NCI-H1694 (cell line): ENCODE data around the gene GALNT1.

Source experiments
- DNase-seq: peaks from one replicate; lab custom pipeline; 2025; lab: John Stamatoyannopoulos, UW

The GALNT1 gene

DNA sequence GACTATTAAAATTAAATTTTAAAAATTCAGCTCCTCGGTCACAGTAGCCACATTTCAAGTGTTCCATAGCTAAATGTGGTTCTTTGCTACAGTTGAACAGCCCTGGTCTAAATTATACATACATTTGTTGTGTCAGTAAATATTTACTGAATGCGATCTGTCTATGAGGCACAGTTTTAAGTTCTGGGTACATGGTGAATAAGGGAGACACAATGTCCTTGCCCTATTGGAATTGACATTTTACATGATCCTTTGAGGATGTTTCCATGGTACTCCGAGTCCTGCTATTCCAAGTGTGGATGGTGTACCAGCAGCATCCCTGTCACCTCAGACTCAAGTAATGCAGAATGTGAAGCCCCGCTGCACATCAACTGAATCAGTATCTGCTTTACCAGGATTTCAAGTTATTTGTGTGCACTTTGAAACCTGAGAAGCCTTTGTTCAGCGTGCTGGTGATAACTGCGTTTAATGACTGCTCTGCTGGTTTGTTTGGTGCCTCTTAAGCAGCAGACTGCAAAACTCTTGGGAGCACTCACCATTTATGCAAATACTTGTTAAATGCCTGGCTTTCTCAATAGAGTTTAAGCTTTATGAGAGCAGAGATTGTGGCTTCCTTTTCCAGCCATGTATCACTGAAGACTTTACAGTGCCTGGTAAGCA, 1.5 kb downstream of the GALNT1 start:
- DNase-seq, result no peak

DNA sequence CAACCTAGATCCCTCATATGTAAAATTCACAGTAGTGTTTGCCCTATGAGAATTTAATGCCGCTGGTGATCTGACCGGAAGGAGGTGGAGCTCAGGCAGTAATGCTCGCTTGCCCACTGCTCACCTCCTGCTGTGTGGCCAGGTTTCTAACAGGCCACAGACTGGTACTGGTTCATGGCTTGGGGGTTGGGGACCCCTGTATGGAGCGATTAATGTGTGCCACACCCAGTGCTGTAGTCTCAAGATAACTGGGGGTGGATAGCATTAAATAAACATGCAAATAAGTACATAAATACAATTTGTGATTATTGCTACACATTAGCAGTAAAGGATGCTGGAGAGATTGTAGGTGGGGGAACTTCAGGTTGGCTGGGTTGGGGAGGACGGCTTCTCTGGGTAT, 3.2 kb downstream of the GALNT1 start:
- no peak for DNase-seq

DNA sequence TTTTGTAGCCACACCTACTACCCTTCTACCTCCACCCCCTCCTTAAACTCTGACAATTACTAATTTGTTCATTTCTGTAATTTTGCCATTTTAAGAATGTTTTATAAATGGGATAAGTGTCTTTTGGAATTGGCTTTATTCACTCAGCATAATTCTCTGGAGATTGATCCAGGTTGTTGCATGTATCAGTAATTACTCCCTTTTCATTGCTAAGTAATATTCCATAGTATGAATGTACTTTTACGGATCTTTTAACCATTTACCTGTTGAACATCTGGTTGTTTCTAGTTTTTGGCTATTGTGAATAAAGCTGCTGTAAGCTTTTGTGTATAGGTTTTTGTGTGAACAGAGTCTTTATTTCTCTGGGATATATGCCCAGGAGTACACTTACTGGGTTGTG, 4.1 kb downstream of the GALNT1 start:
- DNase-seq, result no peak

DNA sequence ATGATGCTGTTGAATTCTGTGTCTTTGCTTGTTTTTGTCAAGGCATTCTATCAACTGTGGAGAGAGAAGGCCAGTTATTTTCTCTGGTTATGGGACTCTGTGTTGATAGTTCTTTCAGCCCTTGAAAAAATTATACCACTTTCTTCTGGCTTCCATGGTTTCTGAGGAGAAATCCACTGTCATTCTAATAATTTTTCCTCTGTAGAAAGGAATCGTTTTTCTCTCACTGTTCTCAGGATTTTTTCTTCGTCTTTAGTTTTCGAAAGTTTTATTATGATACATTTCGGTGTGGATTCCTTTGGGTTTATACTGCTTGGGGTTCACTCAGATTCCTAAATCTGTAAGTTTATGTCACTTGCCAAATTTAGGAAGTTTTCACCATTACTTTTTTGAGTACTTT, 6.6 kb downstream of the GALNT1 start:
- no peak for DNase-seq

DNA sequence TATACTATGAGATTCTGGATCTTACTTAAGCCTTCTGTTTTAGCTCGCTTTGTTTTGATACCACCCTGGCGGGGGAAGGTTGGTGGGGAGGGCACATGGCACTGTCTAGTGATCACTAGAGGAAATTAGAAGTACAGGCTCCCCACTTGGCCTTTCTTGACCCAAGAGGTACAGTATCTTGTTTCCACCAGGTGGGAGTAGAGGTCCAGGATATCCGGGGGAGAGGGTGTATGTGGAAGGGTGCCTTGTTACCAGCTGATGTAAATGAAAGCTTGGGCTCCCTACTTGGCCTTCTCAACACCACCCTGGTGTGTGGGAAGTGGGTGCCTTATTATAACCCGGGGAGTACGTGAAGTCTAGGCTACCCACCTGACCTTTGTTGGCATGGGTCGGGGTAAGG, 7.5 kb downstream of the GALNT1 start:
- DNase-seq, result no peak

DNA sequence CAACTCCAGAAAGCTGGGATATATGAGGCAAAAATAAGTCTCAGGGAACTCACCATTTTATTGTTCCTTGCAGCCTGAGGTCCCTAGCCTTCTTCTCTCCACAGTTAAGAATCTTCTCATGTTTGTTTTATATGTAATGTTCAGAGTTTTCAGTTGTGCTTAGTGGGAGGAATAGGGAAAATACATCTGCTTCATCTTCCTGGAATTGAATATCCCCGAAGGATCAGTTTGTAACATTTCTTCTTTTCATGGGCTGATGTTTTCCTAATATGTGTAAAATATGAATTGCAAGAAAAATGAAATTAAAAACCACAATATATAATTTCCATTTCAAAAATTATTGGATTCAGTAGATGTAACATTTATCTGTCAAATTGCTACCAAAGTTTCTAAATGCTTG, 8.0 kb downstream of the GALNT1 start:
- DNase-seq, result no peak

DNA sequence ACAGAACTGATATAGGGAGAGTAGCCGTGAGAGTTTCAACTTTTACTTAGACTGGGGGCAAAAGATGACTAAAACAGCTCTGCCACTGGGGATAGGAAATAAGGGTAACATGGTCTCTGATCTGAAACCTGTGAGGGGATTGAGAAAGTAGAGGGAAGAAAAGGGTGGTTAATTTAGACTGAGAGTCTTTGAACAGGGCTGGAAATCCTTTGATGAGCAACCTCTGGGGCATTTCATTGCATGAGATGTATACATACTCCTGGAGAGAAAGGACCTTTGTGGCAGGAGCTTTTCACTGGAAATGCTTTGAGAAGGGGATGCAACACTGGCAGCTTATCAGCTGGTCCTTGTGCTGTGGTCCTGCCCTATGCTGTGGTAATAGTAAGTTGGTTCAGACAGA, 9.4 kb downstream of the GALNT1 start:
- DNase-seq, result no peak

DNA sequence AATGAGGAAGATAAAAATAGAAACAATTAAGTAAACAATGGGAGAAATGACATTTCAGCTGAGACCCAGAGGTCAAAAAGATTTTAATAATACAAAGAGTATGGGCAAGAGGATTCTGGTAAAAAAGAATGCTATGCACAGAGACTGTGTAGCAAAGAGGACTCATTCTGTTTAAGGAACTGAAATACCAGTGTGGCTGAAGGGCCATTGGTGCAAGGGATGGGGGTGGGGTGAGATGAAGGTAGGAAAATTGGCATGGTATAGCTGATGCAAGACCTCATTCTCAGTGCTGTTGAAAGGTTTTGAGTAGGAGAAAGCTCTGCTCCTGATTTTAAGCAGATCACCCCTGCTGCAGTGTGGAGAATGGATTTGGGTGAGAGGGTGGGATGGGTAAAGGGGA, 10.8 kb downstream of the GALNT1 start:
- no peak for DNase-seq

DNA sequence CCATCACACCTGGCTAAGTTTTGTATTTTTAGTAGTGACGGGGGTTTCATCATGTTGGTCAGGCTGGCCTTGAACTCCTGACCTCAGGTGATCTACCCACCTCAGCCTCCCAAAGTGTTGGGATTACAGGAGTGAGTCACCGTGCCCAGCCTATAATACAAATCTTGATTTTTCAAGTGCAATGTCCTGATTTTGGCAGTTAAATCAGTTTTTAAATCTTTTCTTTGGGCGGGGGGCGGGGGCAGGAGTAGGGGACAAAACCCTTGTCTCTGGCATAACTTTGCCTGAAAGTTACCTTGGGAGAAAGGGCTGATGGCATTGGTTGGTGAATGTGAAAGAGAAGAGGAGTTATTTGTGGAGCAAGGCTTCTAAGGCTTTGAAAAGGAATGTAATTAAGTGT, 12.3 kb downstream of the GALNT1 start:
- DNase-seq, result no peak

DNA sequence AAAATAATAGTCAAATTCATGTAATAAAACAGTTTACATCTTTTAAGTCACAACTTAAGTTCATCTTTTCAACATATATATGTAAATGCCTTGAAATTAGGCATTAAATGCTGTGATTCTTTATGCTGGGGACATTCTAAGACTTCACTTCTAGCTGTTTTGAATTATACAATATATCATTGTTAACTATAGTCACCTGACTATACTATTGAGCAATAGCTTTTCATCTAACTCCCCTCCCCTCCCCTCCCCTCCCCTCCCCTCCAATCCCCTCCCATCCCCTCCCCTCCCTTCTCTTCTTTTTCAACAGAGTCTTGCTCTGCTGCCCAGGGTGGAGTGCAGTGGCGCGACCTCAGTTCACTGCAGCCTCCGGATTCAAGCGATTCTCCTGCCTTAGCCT, 16.2 kb downstream of the GALNT1 start:
- DNase-seq, result no peak

DNA sequence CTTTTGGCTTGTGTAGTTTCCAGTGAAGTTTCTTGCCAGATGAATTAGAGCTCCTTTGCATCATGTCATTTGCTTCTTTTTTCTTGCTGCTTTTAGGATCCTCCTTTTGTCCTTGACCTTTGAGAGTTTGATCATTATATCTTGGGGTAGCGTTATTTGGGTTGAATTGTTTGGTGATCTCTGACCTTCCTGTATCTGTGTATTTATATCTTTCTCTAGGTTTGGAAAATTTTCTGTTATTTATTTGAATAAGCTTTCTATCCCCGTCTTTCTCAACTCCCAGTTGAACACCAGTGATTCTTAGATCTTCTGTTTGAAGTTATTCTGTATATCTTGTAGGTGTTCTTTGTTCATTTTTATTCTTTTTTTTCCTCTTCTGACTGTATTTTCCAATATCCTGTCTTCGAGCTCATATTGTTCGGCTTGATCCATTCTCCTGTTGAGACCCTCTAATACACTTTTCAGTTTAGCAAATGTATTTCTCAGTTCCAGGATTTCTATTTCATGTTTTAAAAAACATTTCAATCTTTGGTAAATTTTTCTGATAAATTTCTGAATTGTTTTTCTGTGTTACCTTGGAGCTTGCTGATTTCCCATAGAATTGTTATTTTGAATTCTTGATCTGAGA, 20.8 kb downstream of the GALNT1 start:
- no peak for DNase-seq

DNA sequence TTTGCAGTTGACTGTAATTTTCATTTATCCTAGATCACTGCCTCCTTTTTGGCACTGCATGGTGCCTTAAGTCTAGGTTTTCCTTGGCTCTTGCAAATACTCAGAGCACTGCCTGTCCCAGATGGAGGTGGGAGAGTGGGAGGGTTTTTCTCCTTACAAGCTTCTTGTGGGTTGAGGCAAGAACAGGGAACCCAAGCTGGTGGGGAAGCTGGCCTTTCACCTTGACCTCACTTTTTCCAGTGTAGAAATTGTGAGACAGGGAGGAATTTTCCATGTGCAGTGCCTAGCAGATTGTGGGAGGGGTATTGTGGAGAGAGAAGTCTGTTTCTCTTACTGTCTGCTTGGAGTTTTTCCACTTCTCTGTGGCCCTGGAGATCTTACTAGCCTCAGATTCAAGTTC, 21.5 kb downstream of the GALNT1 start:
- no peak for DNase-seq

DNA sequence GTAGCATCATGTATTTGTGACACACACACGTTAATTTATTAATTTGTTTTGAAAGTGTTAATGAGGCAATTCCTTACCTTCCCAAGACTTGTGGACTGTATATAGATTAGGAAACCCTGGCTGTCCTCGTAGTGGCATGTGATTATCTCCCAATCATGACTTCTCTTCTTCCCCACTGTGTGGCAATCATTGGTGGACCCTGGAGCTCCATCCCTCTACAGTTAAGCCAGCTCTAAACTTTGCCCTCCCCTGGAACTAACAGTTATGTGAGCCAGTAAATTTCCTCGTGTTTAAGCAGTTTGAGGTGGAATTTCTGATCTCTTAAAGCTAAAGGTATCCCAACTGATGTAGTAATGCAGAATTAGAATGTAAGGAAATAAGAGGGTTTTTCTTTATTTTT, 22.0 kb downstream of the GALNT1 start:
- no peak for DNase-seq

DNA sequence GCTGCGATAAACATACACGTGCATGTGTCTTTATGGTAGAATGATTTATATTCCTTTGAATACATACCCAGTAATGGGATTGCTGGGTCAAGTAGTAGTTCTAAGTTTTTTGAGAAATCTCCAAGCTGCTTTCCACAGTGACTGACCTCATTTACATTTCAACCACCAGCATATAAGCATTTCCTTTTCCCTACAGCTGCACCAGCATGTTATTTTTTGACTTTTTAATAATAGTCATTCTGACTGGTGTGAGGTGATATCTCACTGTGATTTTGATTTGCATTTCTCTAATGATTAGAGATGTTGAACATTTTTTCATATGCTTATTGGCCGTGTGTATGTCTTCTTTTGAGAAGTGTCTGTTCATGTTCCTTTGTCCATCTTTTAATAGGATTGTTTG, 22.8 kb downstream of the GALNT1 start:
- DNase-seq, result no peak

DNA sequence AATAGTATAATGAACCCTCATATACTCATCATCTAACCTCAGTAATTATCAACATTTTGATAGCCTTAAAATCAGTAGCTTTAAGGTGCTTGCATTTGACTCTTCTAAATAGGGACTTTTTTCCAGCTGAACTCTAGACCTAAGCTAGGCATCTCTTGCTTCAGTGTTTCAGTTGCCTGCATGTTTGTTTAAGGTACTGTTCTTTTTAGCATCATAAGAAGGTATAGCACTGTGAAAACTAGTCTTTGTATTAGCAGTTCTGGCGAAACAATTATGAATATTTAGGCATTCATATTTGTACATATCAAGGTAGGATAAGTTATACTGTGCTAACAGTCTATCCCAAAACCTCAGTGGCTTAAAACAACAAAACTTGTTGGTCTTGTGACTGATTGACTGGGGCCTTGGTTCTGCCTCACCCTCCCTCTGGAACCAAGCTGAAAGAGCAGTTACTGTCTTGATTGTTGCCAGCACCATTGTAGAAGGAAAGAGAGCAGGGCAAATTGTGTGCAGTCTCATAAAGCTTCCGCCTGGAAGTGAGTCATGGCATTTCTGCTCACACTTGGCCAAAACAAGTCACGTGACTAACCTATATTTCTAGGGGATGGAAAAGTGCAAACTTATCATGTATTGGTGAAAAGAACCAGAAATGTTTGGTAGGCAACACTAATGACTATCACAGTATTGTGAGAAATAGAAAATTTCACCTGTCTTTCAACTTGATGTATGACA, 24.3 kb downstream of the GALNT1 start:
- no peak for DNase-seq

DNA sequence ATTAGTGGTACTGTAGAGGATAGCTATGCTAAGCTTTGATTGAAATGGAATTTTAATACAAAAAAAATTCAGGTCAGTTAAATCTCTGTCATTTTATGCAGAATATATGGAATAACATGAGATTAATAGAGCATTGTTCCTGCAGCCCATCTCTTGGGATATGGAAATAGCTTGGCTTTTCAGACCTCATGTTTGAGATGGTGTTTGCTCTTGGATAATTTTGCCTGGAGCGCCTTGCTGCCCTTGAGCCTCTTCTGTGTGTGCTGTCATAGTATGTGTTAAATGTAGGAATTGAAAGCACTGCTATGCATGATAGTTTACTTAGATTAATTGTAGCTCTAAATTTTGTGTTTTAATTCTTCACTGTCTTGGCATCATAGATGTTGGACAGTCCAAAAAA, 27.7 kb downstream of the GALNT1 start:
- DNase-seq, result no peak

DNA sequence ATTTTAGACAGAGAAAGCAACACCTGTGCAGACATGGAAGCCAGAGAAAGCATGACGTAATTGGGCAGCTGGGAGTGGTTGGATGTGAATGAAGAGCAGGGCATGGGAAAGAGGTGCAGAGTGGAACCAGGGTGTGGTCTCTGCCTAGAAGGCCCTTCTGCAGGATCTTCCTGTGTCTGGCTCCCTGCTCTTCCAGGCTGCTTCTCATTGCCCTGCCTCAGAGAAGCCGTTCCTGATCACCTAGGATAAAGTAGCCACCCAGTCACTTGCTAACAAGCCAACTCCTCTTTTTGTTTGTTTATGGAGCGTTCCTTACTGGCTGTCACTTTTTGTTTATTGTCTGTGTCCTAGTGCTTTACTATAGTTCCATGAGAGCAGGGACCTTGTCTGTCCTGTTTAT, 28.5 kb downstream of the GALNT1 start:
- no peak for DNase-seq

DNA sequence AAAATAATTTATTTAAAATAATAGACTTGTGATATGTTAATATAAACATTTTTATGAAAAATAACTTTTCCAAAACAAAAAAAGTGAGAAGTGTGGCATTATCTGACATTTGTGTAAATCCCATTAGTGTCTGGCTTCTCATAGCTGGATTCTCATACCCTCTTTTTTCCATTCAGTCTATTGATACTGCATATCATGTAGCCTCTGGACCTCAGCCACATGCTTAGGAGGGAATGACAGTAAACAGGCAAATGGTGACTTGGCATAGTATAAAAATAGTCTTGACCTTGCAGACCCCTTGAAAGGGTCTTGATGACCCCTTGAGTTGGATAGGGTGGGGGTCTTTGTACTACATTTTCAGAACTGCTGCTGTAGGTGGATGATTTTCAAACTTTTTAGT, 29.2 kb downstream of the GALNT1 start:
- no peak for DNase-seq

DNA sequence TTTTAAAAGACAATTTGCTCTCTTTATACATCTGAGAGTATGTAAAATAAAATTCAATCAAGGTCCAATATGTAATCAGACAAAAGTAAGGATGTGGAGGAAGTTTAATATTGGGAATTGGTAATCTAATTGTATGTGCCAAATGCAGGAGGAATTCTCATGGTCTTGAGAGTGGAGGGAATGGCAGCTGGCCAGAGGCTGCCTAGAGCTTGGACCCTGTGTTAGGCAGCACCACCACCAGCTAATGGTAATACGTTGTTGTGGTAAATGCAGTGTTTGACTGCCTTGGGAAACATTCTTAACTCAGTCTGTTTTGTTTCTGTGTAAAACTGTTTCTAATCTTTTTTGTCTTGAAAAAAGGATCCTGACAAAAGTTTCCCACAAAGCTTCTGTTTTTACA, 30.0 kb downstream of the GALNT1 start:
- no peak for DNase-seq

DNA sequence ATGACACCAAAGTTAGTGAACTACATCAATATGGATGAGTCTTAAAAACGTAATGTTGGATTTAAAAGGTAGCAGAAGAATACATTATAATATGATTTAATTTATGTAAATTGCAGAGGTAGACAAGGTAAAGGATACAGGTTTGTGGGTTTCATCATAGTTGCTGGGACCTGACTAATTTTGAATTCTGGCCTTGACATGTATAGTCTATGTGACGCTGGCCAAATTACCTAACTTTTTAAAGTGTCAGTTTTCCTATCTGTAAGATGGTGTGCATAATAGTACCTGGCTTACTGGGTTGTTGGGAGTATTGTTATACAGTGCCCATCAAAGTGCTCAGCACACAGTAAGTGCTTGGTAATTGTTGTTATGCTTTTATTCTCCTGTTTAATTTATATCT, 34.5 kb downstream of the GALNT1 start:
- no peak for DNase-seq

DNA sequence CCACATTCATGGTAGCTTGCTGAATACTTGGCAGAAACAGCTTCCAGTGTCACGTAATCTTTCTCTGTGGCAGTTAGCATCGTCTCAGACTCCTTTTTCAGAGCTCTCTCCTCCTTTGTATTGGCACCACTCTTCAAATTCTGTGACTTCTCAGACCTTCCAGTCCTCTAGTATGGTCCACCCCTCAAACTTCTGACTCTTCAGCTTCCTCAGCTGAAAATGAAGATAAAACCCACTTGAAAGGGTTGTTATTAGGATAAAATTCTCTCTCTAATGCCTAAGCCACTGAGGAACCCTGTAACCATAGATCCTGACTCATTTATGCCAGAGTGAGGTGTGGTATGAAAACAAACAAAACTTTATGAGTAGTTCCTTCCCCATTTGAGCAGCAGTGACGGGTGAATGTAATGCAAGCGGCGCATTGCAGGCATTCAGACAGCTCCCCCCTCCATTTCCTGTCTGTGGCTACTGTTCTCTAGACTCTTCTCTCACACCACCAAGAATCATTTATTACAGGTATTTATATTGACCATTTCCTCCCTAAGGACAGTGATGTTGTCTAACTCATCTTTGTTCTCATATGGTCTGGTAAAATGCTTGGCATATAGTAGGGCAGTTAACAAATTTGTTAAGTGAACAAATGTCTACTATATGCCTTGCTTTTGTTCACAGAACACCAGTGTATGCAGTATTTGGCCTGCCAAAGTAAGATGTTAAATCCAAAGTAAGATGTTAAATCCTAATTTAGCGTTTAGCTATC, 35.3 kb downstream of the GALNT1 start:
- DNase-seq, result no peak

DNA sequence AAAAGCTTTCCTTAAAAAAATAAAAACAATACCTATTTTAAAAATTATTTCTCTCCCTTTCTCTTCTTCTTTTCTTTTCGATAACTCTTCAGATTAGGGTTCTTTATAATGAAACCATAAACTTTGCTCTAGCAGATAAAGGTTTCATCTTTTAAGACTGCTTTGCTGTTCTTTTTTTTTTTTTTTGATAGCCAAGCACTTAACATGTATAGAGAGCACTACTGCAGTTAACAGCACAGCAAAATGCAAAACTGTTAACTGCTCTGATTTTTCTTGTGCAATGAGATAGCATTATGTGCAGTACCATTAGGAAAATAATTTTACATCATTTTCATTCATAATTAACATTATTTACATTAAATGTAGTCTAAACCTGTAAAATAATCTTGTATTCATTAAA, 36.3 kb downstream of the GALNT1 start:
- no peak for DNase-seq

DNA sequence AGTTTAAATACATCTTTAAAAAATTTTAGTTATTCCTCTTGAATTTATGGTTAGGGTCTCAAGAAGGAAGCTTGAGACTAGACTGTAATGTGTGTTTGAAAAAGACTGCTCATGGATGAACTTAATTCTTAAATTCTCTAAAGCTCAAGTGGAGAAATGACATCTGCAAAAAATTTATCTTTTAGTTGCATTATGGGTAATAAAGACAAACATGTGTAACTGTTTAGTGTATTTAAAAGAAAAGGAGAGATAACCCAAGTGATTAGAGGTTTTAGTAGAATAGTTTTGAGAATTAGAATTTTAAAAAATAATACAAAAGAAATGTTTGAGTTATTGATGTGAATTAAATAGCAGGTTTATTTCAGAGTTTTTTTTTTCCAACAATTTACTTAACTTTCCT, 36.7 kb downstream of the GALNT1 start:
- no peak for DNase-seq
